ENCODE data around the gene UTS2R. TPM values are rescaled to one million over a fixed set of nuclear protein-coding genes. Genes with fewer than 3 reads are reported as not detected.

Gene UTS2R
- polyA plus RNA-seq, 1 donor (not counting 4 experiments of a cell fraction or from before 2014, with no cell fraction given): not detected

- Histone ChIP-seq H3K4me2 (ENCODE audit: control insufficient read depth, extremely low read depth, insufficient read depth, low read depth, low read length) (no peak overlapping the region), H3K4me1 (ENCODE audit: control insufficient read depth, extremely low read depth, insufficient read depth, low read length) (no peaks in the 10 kb centered on the region), H2AFZ (ENCODE audit: control insufficient read depth, low read length) (no peak overlapping the region), H3K9ac (ENCODE audit: control insufficient read depth, extremely low read depth, insufficient read depth, low read length) (no peak overlapping the region), H3K27me3 (ENCODE audit: control insufficient read depth, extremely low read depth, insufficient read depth, low read length) (no peaks in the 10 kb centered on the region), H3K4me3 (ENCODE audit: control insufficient read depth in 2 of 3, extremely low read depth in 1 of 3, insufficient read depth in 2 of 3, low read depth in 1 of 3, low read length in 3 of 3) (no peak overlapping the region), H3K9me1 (ENCODE audit: control insufficient read depth, extremely low read depth, insufficient read depth, low read length) (no peaks in the 10 kb centered on the region), H3K79me2 (ENCODE audit: control insufficient read depth, insufficient read depth, low read length) (no peaks in the 10 kb centered on the region), H4K20me1 (ENCODE audit: control insufficient read depth, extremely low read depth, insufficient read depth, low read length) (no peaks in the 10 kb centered on the region), H3K9me3 (ENCODE audit: control insufficient read depth, low read depth, low read length) (no peaks in the 10 kb centered on the region), H3K36me3 (ENCODE audit: control insufficient read depth in 2 of 2, extremely low read depth in 1 of 2, insufficient read depth in 2 of 2, low read length in 2 of 2) (peaks cover 0 to 2% of the 10 kb centered on the region in 2 experiments), H3K27ac (ENCODE audit: control insufficient read depth, insufficient read depth, low read length) (no peak overlapping the region)
- dilution Hi-C loops (cut with MboI; ENCODE audit: extremely low pct_ligation_motif_present, low sequenced_read_pairs): no loop called here
- no peak for DNase-seq (ENCODE audit: low read depth, low spot score)
- no peak for FAIRE-seq
- TF ChIP-seq EZH2 (IDR thresholded peaks at IDR 0.05; ENCODE audit: low read length): no peak
- TF ChIP-seq, protein P1, sequence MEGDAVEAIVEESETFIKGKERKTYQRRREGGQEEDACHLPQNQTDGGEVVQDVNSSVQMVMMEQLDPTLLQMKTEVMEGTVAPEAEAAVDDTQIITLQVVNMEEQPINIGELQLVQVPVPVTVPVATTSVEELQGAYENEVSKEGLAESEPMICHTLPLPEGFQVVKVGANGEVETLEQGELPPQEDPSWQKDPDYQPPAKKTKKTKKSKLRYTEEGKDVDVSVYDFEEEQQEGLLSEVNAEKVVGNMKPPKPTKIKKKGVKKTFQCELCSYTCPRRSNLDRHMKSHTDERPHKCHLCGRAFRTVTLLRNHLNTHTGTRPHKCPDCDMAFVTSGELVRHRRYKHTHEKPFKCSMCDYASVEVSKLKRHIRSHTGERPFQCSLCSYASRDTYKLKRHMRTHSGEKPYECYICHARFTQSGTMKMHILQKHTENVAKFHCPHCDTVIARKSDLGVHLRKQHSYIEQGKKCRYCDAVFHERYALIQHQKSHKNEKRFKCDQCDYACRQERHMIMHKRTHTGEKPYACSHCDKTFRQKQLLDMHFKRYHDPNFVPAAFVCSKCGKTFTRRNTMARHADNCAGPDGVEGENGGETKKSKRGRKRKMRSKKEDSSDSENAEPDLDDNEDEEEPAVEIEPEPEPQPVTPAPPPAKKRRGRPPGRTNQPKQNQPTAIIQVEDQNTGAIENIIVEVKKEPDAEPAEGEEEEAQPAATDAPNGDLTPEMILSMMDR (optimal IDR thresholded peaks at IDR 0.05 in 1 of 3, IDR thresholded peaks at IDR 0.05 in 1 of 3, conservative IDR thresholded peaks at IDR 0.05 in 1 of 3; ENCODE audit: extremely low read depth in 1 of 3, insufficient read depth in 2 of 3, low read length in 3 of 3): no peak
Measured at GRCh38 chr17:82397449-82398335, 26.1 kb downstream of the UTS2R start.

DNA sequence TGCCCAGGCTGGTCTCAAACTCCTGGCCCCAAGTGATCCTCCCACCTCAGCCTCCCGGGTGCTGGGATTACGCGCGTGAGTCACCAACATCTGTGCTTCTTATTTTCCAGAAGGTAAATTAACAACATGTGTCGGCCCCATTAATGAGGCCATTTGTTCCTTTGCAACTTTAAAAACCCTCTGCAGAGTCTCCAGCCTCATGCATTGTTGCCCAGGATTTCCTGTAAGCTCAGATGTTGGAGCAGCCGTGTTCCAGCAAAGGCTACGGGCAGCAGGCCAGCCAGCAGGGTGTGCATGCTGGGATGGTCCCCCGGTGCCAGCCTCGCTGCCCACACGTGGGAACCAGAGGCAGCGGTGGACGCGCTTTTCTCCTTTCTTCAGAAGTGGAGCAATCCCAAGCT is 27.5 kb downstream of the UTS2R start:
- Histone ChIP-seq H2AFZ (ENCODE audit: control insufficient read depth, low read length) (no peak overlapping the region), H3K9me3 (ENCODE audit: control insufficient read depth, low read depth, low read length) (no peaks in the 10 kb centered on the region), H3K27ac (ENCODE audit: control insufficient read depth, insufficient read depth, low read length) (no peak overlapping the region), H3K27me3 (ENCODE audit: control insufficient read depth, extremely low read depth, insufficient read depth, low read length) (no peaks in the 10 kb centered on the region), H3K9me1 (ENCODE audit: control insufficient read depth, extremely low read depth, insufficient read depth, low read length) (no peaks in the 10 kb centered on the region), H3K36me3 (ENCODE audit: control insufficient read depth in 2 of 2, extremely low read depth in 1 of 2, insufficient read depth in 2 of 2, low read length in 2 of 2) (peaks cover 2 to 4% of the 10 kb centered on the region in 2 experiments), H3K4me1 (ENCODE audit: control insufficient read depth, extremely low read depth, insufficient read depth, low read length) (no peaks in the 10 kb centered on the region), H3K4me2 (ENCODE audit: control insufficient read depth, extremely low read depth, insufficient read depth, low read depth, low read length) (no peak overlapping the region), H3K4me3 (ENCODE audit: control insufficient read depth in 2 of 3, extremely low read depth in 1 of 3, insufficient read depth in 2 of 3, low read depth in 1 of 3, low read length in 3 of 3) (no peak overlapping the region), H4K20me1 (ENCODE audit: control insufficient read depth, extremely low read depth, insufficient read depth, low read length) (no peaks in the 10 kb centered on the region), H3K79me2 (ENCODE audit: control insufficient read depth, insufficient read depth, low read length) (no peaks in the 10 kb centered on the region), H3K9ac (ENCODE audit: control insufficient read depth, extremely low read depth, insufficient read depth, low read length) (no peak overlapping the region)
- no peak for TF ChIP-seq EZH2 (IDR thresholded peaks at IDR 0.05; ENCODE audit: low read length)
- TF ChIP-seq, protein P1 (optimal IDR thresholded peaks at IDR 0.05 in 1 of 3, IDR thresholded peaks at IDR 0.05 in 1 of 3, conservative IDR thresholded peaks at IDR 0.05 in 1 of 3; ENCODE audit: extremely low read depth in 1 of 3, insufficient read depth in 2 of 3, low read length in 3 of 3): no peak
- DNase-seq (ENCODE audit: low read depth, low spot score) (no peak), FAIRE-seq (no peak)
- dilution Hi-C loops (cut with MboI; ENCODE audit: extremely low pct_ligation_motif_present, low sequenced_read_pairs): no loop called here
